ENCODE measurements around the gene GSG1. TPM values are rescaled to one million over a fixed set of nuclear protein-coding genes. Genes with fewer than 3 reads are reported as not detected.

Gene GSG1
- total RNA-seq, 3 donors from 2014 or later (not counting 1 experiment from before 2014, with no cell fraction given) = not detected

- 57% methylated on average over 2 of the region's 2 CpGs for WGBS (ENCODE audit: insufficient coverage)
- no peak overlapping the region for H3K4me3 Mint-ChIP-seq
- Histone ChIP-seq H3K4me1 (ENCODE audit: control insufficient read depth, insufficient read depth, low read length) (peaks cover 12% of the 10 kb centered on the region), H3K27me3 (ENCODE audit: control insufficient read depth, insufficient read depth, low read length) (no peaks in the 10 kb centered on the region), H3K4me3 (ENCODE audit: low read length) (no peak overlapping the region), H3K9me3 (ENCODE audit: control insufficient read depth, insufficient read depth, low read length) (no peaks in the 10 kb centered on the region), H3K36me3 (ENCODE audit: control insufficient read depth, insufficient read depth, low read length) (no peaks in the 10 kb centered on the region), H3K27ac (ENCODE audit: low read length) (no peak overlapping the region)
- H3K4me1 Mint-ChIP-seq = peaks cover 13 to 14% of the 10 kb centered on the region in 2 donors
- H3K27me3 Mint-ChIP-seq (ENCODE audit: low read depth in 2 of 2) = peaks cover 3 to 11% of the 10 kb centered on the region in 2 donors
- no peaks in the 10 kb centered on the region for H3K9me3 Mint-ChIP-seq
- ATAC-seq = no peak
- no peak for DNase-seq
- H3K36me3 Mint-ChIP-seq = no peaks in the 10 kb centered on the region
- no peak overlapping the region for H3K27ac Mint-ChIP-seq
- intact Hi-C loops (cut with micrococcal nuclease) = no loop called here
- no peak for TF ChIP-seq CTCF (IDR thresholded peaks at IDR 0.05)
These were observed 9.6 kb downstream of the GSG1 start for GRCh38 chr12:13093848-13094220.

- H3K9me3 Mint-ChIP-seq = no peaks in the 10 kb centered on the region
- peaks cover 8% of the 10 kb centered on the region in 2 donors for H3K4me1 Mint-ChIP-seq
- peaks cover 3 to 11% of the 10 kb centered on the region in 2 donors for H3K27me3 Mint-ChIP-seq (ENCODE audit: low read depth in 2 of 2)
- H3K9me3 ChIP-seq (ENCODE audit: control insufficient read depth, insufficient read depth, low read length) = no peaks in the 10 kb centered on the region
- H3K27ac ChIP-seq (ENCODE audit: low read length) = no peak overlapping the region
- TF ChIP-seq CTCF (IDR thresholded peaks at IDR 0.05) = no peak
- no peak overlapping the region for H3K4me3 Mint-ChIP-seq
- no peak overlapping the region for H3K27ac Mint-ChIP-seq
- no peaks in the 10 kb centered on the region for H3K36me3 Mint-ChIP-seq
- no peaks in the 10 kb centered on the region for H3K36me3 ChIP-seq (ENCODE audit: control insufficient read depth, insufficient read depth, low read length)
- H3K4me1 ChIP-seq (ENCODE audit: control insufficient read depth, insufficient read depth, low read length) = peaks cover 8% of the 10 kb centered on the region
- WGBS (ENCODE audit: insufficient coverage) = 86% methylated on average over 7 of the region's 7 CpGs
- H3K4me3 ChIP-seq (ENCODE audit: low read length) = no peak overlapping the region
- intact Hi-C loops (cut with micrococcal nuclease) = no loop called here
- DNase-seq (no peak), ATAC-seq (no peak)
- no peaks in the 10 kb centered on the region for H3K27me3 ChIP-seq (ENCODE audit: control insufficient read depth, insufficient read depth, low read length)
These were observed 10.1 kb downstream of the GSG1 start for GRCh38 chr12:13093191-13093847.

GRCh38 chr12:13091832-13092231 is 11.6 kb downstream of the GSG1 start:
- H3K9me3 ChIP-seq (ENCODE audit: control insufficient read depth, insufficient read depth, low read length) = no peaks in the 10 kb centered on the region
- H3K4me1 Mint-ChIP-seq = no peaks in the 10 kb centered on the region
- H3K36me3 ChIP-seq (ENCODE audit: control insufficient read depth, insufficient read depth, low read length) = no peaks in the 10 kb centered on the region
- TF ChIP-seq CTCF (IDR thresholded peaks at IDR 0.05) = no peak
- H3K9me3 Mint-ChIP-seq = no peaks in the 10 kb centered on the region
- 94% methylated on average over 6 of the region's 6 CpGs for WGBS (ENCODE audit: insufficient coverage)
- DNase-seq = no peak
- no peak overlapping the region for H3K4me3 ChIP-seq (ENCODE audit: low read length)
- peaks cover 0 to 11% of the 10 kb centered on the region in 2 donors for H3K27me3 Mint-ChIP-seq (ENCODE audit: low read depth in 2 of 2)
- H3K27me3 ChIP-seq (ENCODE audit: control insufficient read depth, insufficient read depth, low read length) = no peaks in the 10 kb centered on the region
- no peak overlapping the region for H3K27ac Mint-ChIP-seq
- H3K27ac ChIP-seq (ENCODE audit: low read length) = no peak overlapping the region
- H3K4me1 ChIP-seq (ENCODE audit: control insufficient read depth, insufficient read depth, low read length) = no peaks in the 10 kb centered on the region
- intact Hi-C loops (cut with micrococcal nuclease) = no loop called here
- no peaks in the 10 kb centered on the region for H3K36me3 Mint-ChIP-seq
- no peak overlapping the region for H3K4me3 Mint-ChIP-seq
- ATAC-seq = no peak

GRCh38 chr12:13090054-13090453 is 13.4 kb downstream of the GSG1 start:
- intact Hi-C loops (cut with micrococcal nuclease) = no loop called here
- DNase-seq = no peak
- H3K4me3 Mint-ChIP-seq = no peak overlapping the region
- no peaks in the 10 kb centered on the region for H3K36me3 Mint-ChIP-seq
- no peaks in the 10 kb centered on the region for H3K36me3 ChIP-seq (ENCODE audit: control insufficient read depth, insufficient read depth, low read length)
- H3K27me3 Mint-ChIP-seq (ENCODE audit: low read depth in 2 of 2) = peaks cover 0 to 7% of the 10 kb centered on the region in 2 donors
- no peaks in the 10 kb centered on the region for H3K9me3 ChIP-seq (ENCODE audit: control insufficient read depth, insufficient read depth, low read length)
- H3K9me3 Mint-ChIP-seq = no peaks in the 10 kb centered on the region
- no peak for TF ChIP-seq CTCF (IDR thresholded peaks at IDR 0.05)
- H3K27me3 ChIP-seq (ENCODE audit: control insufficient read depth, insufficient read depth, low read length) = no peaks in the 10 kb centered on the region
- H3K27ac Mint-ChIP-seq = no peak overlapping the region
- H3K27ac ChIP-seq (ENCODE audit: low read length) = no peak overlapping the region
- H3K4me1 ChIP-seq (ENCODE audit: control insufficient read depth, insufficient read depth, low read length) = no peaks in the 10 kb centered on the region
- H3K4me1 Mint-ChIP-seq = no peaks in the 10 kb centered on the region
- H3K4me3 ChIP-seq (ENCODE audit: low read length) = no peak overlapping the region
- 85% methylated on average over 3 of the region's 4 CpGs for WGBS (ENCODE audit: insufficient coverage)
- ATAC-seq = no peak
